NCI-H345 treated with DMSO at 0.1 percent for 48 hours (cell line): Measurements from ENCODE around the gene NSFL1C.
A peak's percentile ranks its signal among the peaks of the same experiment; 100 is the strongest.
"Not testable (repeated sequence)": the region's sequence is repeated elsewhere in the genome, so short reads cannot be mapped to it uniquely, and the experiment has no call there.

Source experiments
- DNase-seq: peaks from one replicate; lab custom pipeline; 2025; ENCODE audit not compliant: unreplicated experiment; lab: John Stamatoyannopoulos, UW

NSFL1C gene

DNA sequence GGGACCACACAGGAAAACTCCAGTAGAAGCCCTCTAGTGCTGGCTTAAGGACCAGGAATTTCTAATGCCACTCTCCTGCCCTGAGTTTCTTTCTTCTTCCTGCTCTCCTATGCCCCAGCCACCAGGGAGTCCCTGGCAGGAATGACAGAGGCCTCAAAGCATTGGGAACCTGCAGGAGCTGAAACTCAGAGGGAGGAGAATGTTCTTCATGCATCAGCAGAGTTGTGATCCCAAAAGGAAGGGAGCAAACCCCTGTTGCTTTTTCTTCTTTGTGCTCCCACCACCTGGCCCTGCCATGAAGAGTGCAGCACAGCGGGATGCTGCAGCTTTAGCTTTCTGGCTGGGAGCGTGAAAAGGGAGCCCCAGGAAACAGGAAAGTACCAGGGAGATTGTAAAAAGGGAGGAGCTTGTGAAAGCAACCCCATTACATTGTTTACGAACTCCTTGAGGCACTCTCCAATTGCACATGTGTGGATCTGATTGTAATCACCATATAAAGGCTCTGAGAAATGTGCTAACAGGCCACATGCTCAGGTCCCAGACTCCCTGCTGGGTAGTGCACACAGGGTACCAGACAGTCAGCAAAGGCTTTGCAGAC is 39.1 kb downstream of the NSFL1C start:
- DNase-seq, result peak; percentile 100

DNA sequence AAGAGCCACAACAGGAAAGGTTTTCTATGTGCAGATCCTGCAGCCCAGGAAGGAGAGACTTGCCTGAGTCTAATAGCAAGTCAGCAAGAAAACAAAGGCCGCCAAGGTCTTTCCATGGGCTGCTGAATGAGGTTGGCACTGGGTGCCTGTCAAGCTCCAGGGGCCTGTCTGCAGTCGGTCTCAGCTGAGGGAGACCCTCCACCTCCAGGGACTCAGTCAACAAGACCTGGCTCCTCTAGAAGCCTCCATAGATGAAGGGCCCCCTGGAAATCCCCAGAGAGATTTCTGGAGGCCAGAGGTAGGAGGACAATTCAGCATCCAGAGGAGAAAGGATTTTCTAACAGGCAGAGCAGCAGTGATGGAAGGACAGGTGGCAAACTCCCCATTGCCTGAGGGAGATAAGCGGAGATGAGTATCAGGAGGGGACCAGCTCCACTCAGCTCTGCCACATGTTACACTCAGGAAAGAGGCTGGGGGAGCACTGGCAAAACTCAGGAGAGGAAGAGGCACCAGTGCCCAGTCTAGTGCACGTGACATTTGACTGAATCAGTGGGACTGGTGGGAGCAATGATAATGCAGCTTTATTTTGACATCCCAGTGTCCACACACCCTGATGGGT is 40.3 kb downstream of the NSFL1C start:
- peak; percentile 64 for DNase-seq

DNA sequence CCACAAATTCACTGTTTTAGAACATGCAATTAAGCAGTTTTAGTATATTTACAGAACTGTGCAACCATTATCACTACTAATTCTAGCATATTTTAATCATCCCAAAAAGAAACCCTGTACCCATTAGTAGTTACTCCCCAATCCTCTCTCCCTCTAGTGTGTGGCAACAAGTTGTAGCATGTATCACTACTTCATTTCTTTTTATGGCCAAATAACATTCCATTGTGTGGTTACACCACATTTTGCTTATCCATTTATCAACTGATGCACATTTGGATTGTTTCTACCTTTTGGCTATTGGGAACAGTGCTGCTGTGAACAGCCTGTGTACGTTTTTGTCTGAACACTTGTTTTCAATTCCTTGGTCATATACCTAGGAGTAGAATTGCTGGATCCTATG is 42.3 kb downstream of the NSFL1C start:
- DNase-seq, result no peak

DNA sequence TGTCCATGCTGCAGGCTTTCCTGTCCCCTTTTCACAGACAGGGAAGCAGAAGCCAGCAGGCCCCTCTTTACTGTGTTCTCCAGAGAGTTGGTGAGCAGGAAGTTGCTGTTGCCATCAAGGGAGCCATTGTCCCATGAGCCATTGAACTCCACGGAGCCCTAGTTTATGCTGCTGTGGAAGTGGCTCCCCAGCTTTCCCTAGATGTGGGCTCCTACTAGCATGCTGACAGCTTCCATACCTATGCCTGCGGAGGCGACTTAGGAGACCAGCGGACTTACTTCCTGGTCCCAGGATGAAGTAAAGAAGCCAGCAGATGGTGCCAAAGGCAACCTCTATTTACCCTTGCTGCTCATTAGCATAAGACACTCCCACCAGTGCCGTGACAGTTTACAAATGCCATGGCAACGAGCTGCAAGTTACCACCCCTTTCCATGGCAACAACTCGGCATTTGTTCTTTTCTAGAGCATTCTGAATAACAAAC is 43.0 kb downstream of the NSFL1C start:
- no peak for DNase-seq

DNA sequence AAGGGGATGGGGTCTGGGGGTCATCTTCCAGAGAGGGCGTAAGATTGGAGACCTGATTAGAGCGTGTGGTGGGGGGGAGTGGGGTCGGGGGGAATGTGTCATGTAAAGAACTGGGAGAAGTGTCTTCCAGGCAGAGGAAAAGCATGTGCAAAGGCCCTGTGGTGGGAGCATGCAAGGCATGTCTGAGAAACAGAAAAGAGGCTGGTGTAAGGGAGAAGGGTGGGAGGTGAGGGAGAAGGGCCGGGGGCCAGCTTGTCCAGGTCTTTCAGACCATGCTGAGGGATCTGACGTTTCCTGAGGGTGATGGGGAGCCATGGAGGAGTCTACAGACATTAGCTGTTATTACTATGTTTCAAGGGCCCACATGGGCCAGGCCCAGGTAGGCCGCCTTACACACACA is 43.4 kb downstream of the NSFL1C start:
- no peak for DNase-seq

DNA sequence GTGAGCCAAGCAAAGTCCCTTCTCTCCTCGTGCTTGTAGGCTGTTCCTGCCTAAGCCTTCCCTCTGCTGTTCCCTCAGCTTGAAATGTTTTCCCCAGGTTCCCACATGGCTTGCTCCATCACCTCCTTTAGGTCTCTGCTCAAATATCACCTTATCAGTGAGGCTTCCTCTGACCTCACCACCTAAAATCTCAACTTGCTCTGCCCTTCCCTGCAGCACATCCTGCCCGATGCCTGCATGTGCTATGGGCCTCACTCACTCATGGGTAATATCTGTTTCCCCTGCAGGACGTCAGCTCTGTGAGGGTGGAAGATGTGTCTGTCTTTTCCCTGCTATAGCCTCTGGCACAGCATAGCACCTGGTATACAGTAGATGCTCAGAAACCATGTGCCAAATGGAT is 43.9 kb downstream of the NSFL1C start:
- DNase-seq, result no peak

DNA sequence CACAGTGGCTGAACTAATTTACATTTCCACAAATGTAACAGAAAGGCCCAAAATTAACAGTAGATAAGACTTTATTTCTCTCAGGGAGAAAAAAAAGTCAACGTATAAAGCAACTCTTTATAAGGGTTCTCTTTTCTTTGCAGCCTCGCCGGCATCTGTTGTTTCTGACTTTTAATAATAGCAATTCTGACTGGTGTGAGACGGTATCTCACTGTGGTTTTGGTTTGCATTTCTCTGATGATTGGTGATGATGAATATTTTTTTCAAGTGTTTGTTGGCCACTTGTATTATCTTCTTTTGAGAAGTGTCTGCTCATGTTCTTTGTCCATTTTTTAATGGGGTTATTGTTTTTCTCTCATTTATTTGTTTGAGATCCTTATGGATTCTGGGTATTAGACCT is 46.6 kb downstream of the NSFL1C start:
- DNase-seq, result no peak

DNA sequence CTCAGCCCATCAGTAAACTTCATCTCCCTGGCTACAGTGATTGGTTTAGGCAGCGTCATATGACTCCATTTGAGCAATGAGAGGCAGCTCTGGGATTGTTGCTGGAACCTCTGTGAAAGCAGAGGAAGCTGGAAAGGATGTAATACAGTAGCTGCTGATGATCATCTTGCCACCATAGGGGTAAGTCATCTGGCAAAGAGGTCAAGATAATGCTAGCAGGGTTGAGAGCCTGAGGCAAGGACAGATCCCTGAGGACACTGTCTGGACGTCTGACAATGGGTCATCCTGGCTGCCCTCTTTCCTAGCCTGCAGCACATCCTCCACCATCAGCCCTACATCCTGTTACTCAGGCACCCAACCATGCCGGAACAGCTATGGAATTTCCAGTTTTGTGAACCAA is 48.3 kb downstream of the NSFL1C start:
- DNase-seq, result no peak

DNA sequence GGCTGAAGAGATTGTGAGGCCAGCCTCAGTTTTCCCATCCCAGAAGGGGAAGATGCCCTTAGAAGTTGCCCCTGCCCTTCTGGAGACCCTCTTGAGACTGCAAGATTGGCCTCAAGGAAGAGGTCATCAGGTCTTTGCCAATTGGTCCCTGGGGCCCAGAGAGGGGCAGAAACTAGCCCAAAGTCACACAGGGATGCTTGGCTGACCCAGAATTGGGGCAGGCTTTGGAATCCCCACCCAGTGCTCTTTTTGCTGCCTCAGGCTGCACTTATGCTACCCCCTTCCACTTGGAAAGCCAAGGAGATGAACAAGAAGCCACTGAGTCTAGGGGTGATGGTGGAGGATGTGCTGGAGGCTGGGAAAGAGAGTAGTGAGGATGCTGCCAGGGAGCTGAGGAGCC is 48.9 kb downstream of the NSFL1C start:
- DNase-seq, result no peak

DNA sequence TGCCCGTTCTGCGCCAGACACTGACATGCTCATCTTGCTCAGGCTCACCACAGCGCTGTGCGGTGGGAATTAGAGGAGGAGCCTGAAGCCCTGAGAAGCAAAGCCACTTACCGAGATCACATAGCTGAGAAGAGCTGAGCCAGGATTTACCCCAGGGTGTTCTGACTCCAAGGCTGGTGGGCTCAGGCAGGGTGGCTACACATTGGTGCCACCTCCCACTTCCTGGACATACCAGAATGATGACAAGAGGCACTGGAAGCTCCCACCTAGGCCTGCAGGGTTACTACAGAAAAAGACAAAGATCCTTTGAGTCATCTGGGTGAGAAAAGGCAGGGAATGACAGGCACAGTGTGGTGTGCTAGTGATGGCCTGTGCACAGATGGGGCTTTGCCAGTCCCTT is 49.4 kb downstream of the NSFL1C start:
- no peak for DNase-seq

DNA sequence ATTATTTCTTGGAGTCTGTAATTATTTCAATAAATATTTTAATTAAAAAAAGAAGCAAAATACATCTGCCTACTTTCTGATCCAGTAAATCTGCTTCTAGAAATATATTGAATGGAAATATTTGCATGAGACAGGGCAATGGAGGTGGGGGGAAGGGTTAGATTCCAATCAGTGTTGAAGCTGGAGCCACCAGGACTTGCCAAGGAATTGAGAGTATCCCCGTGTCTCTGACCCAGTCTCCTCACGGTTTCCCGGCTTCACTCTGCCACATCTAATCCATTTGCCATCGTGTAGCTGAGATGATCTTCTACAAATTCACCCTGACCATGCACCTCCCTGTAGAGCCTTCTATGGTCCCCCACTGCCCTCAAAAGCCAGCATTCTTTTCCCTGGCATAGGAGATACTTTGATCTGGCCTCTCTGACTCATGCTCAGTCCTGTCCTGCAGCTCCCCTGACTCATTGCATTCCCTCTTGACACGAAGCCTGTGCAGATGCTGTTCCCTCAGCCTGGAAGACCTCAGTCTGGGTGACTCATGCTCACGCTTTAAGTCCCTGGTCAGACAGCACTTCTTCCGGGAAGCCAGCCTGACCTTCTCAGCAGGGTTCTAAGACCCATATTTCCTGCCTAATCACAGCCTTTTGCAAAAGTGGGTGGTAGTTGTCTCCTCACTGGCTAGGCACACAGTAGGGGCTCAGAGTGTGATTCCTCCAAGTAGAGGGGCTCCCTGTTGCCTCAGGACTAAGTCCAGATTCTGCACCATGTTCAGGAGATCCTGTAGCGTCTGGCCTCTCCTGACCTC is 50.8 kb downstream of the NSFL1C start:
- no peak for DNase-seq

DNA sequence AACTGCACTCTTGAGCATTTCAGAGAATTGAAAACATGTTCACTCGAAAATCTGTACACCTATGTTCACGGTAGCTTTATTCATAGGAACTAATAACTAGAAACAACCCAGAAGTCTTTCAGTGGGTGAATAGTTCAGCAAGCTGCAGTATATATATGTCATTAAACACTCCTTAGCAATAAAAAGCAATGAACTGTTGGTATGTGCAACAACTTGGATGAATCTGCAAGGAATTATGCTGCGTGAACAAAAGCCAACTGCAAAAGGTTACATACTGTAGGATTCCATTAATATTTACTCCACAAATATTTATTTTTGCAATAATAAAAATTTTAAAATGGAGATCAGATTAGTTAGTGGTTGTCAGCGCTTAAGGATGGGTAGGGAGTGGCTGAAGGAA is 51.7 kb downstream of the NSFL1C start:
- DNase-seq, result no peak

DNA sequence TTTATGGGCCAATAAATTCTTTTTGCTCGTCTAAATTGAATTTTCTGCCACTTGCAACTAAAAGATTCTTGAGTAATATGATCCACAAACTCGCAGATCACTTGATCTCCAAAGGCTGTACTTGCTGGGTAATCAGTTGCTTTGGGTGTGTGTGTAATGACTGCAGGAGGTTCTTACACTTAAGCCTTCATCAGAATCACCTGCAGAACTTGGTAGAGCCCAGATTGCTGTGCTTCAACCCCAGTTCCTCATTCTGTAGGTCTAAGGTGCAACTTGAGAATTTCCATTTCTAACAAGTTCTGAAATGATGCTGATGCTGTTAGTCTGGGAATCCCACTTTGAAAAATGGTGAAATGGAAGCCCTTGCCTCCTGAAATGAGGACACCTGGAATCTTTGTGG is 60.8 kb downstream of the NSFL1C start:
- no peak for DNase-seq

DNA sequence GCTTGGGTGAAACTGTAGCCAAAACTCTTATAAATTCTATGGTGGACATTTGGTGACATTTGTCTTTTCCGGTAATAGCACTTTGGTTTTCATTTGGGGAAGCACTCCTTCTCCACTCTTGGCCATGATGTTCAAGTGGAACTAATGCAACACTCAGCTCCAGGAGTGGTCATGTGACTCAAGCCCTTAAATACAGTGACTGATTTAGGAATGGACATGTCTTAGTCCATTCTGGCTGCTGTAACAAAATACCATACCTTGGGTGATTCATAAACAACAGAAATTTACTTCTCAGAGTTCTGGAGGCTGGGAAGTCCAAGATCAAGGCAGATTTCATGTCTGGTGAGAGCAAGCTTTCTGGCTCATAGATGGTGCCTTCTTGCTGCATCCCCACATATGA is 63.0 kb downstream of the NSFL1C start:
- no peak for DNase-seq

DNA sequence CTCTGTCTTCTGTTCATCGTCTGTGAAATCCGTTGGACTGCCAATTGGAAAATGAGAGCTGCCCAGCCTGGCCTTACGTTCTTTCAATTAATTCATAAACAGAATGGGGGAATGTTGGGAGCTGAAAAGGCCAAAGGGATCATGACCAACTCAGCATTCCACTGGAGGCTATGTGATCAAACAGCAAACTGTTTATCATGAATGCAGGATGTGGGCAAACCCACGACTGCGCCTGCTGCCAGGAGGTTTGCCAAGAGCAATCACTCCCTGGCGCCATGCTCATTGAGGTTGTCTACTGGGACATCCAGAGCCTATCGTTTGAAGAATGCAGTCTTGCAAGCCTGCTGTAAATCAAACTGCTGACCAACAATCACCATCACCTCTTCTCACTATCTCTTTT is 64.5 kb downstream of the NSFL1C start:
- DNase-seq, result no peak

DNA sequence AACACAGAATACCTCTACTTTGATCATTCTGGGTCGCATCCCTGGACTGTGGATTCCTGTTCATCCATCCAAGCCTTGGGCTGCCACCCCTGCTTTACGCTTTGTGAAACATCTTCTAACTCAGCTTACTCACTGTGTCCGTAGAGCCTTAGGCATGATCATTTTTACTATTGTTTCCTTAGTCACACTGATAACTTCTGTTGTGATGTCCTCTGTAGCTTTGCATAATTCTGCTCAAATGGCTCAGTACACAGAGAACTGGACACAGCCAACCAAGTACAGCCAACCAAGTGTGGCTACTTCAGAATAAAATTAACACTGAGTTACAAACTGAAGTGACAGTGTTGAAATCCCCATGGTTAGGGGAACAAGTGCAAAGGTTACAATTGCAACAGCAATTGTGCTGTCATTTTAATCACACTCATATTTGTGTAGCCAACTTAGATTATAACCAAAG is 65.2 kb downstream of the NSFL1C start:
- DNase-seq, result no peak

DNA sequence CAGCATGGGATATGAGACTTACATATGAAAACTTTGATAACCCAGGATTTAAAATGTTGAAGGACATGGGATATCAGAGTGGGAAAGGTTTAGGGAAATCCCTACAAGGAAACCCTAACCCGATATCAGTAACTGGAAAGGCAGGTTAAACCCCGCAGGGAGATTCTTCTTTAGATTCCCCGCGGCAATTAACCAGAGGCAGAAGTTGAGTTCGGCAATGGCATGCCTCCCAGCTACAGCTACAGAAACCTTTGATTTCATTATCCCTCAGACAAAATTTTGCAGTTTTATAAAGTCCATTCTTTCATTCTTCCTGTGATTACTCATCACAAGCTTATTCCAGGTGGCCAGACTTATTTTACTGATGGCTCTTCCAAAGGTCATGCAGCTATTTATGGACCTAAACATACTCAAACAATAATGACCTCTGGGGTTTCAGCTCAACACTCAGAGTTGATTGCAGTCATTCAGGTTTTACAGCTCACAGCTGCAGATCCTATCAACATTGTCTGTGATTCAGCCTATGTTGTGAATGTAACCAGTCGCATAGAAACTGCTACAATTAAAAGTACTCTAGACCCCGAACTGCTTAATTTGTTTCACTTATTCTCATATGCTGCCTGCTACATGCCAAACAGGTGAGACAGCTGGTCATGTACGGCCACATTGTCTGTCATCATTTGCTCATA is 66.8 kb downstream of the NSFL1C start:
- DNase-seq, result peak; percentile 79

DNA sequence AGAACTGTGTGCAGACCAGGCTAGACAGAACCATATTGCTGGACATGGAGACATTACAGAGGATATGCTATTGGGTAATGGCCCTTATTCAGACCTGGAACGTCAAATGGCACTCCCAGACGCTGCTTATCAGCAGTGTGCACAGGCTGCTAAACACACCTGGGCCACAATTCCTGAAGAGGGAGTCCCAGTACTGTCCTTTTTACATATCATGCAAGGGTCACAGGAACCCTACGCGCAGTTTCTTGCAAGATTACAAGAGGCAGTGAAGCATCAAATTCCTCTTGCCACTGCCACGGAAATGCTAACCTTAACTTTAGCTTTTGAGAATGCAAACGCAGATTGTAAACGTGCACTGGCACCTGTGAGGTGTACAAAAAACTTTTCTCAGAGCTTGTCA is 68.5 kb downstream of the NSFL1C start:
- DNase-seq, result not testable (repeated sequence)

DNA sequence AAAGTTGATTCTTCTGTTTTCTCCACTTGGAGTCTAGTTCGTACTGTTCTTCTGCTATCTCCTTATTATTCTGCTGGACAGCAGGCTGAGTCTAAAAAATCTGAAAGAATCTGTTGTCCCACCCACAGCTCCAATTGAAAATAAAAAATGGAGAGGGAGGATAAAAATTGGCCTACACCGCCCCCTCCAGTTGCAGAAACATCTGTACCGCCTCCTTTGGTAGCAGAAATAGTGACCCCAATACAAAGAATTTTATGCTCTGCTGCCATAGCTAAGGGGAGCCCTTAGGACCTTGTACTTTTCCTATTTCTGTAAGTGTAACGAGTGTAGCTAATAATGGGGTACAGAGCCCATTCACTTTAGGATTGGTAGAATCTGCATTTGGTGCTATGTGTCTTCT is 68.9 kb downstream of the NSFL1C start:
- DNase-seq, result no peak

DNA sequence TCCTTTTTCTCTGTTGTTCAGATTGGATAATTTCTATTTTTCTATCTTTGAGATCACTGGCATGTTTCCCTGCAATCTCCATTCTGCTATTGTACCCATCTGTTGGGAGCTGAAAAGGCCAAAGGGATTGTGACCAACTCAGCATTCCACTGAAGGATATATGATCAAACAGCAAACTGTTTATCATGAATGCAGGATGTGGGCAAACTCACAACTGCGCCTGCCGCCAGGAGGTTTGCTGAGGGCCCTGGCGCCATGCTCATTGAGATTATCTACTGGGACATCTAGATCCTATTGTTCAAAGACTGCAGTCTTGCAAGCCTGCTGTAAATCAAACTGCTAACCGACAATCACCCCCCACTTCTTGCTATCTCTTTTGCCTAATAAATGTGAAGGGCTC is 69.9 kb downstream of the NSFL1C start:
- DNase-seq, result no peak

DNA sequence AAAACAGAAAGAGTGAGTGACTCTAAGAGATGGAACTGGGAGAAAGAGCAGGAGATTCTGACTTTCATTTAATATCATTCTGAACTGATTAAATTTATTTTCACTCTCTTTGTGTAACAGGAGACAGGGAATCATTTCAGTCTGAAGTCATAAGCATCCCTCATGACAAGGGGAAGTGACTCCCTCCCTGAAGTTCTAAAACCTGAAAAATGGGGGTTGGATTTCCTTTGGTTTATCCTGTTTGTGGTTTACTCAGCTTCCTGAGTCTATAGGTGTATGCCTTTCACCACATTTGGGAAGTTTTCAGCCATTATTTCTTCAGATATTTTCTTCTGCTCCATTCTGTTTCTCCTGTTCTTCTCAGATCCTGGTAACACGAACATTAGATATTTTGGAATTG is 70.4 kb downstream of the NSFL1C start:
- DNase-seq, result no peak

DNA sequence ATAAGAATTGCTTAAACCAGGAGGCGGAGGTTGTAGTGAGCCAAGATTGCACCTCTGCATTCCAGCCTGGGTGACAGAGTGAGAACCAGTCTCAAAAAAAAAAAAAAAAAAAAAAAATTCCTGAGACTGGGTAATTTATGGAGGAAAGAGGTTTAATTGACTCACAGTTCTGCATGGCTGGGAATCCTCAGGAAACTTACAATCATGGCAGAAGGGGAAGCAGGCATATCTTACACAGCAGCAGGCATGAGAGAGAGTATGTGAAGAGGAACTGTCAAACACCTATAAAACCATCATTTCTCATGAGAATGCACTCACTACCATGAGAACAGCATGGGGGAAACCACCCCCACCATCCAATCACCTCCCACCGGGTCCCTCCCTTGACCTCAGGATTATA is 72.0 kb downstream of the NSFL1C start:
- DNase-seq, result no peak
